ENCODE measurements around the gene IMPG2.

GRCh38 chr3:101333883-101334282 lies 13.5 kb upstream of the IMPG2 start:
- TF ChIP-seq CTCF (IDR thresholded peaks at IDR 0.05; ENCODE audit: borderline replicate concordance, extremely low read depth, low read length, poor library complexity, severe bottlenecking) (no peak), EZH2 (IDR thresholded peaks at IDR 0.05; ENCODE audit: borderline replicate concordance, low read depth, low read length, severe bottlenecking) (no peak)

Data from DND-41 (cell line).